GM19351 (cell line): Measurements from ENCODE around the gene B3GNT9.
A peak's percentile ranks its signal among the peaks of the same experiment; 100 is the strongest.

ENCODE experiments used
- ATAC-seq: cut with Tn5 transposase; IDR thresholded peaks from one replicate; pipeline ENCODE4 v1.9.1; 2021; ENCODE audit warnings: mild to moderate bottlenecking, moderate library complexity; ENCODE audit not compliant: unreplicated experiment

B3GNT9 gene

GRCh38 chr16:67116388-67117311 is 34.1 kb downstream of the B3GNT9 start:
- no peak for ATAC-seq

- ATAC-seq, result no peak
Observed at GRCh38 chr16:67115639-67116038, 35.2 kb downstream of the B3GNT9 start.

GRCh38 chr16:67114793-67115192 is 36.0 kb downstream of the B3GNT9 start:
- ATAC-seq, result no peak

GRCh38 chr16:67112591-67113399 is 38.0 kb downstream of the B3GNT9 start:
- ATAC-seq, result no peak

GRCh38 chr16:67111951-67112444 is 38.8 kb downstream of the B3GNT9 start:
- ATAC-seq, result no peak

- peak; percentile 82 for ATAC-seq
Observed at GRCh38 chr16:67109407-67110135, 41.2 kb downstream of the B3GNT9 start, which contains the start of gene PHAF1. PHAF1 (plus strand) TSS chr16:67109941; CDS start chr16:67110176, 235 bp downstream.

GRCh38 chr16:67108931-67109406 is 41.8 kb downstream of the B3GNT9 start:
- ATAC-seq, result no peak

GRCh38 chr16:67108489-67108888 is 42.3 kb downstream of the B3GNT9 start:
- ATAC-seq, result no peak

- no peak for ATAC-seq
Observed at GRCh38 chr16:67105881-67106280, 44.9 kb downstream of the B3GNT9 start.

- ATAC-seq, result no peak
Observed at GRCh38 chr16:67105246-67105645, 45.6 kb downstream of the B3GNT9 start.

GRCh38 chr16:67104845-67105244 is 46.0 kb downstream of the B3GNT9 start:
- ATAC-seq, result no peak

GRCh38 chr16:67104061-67104460 is 46.7 kb downstream of the B3GNT9 start:
- ATAC-seq, result no peak

GRCh38 chr16:67101311-67102082 is 49.3 kb downstream of the B3GNT9 start:
- ATAC-seq, result no peak

- ATAC-seq, result no peak
Observed at GRCh38 chr16:67100569-67101310, 50.1 kb downstream of the B3GNT9 start.

GRCh38 chr16:67098599-67098998 is 52.2 kb downstream of the B3GNT9 start:
- no peak for ATAC-seq
